ENCODE measurements around the gene GRIN1.

The GRIN1 gene

DNA sequence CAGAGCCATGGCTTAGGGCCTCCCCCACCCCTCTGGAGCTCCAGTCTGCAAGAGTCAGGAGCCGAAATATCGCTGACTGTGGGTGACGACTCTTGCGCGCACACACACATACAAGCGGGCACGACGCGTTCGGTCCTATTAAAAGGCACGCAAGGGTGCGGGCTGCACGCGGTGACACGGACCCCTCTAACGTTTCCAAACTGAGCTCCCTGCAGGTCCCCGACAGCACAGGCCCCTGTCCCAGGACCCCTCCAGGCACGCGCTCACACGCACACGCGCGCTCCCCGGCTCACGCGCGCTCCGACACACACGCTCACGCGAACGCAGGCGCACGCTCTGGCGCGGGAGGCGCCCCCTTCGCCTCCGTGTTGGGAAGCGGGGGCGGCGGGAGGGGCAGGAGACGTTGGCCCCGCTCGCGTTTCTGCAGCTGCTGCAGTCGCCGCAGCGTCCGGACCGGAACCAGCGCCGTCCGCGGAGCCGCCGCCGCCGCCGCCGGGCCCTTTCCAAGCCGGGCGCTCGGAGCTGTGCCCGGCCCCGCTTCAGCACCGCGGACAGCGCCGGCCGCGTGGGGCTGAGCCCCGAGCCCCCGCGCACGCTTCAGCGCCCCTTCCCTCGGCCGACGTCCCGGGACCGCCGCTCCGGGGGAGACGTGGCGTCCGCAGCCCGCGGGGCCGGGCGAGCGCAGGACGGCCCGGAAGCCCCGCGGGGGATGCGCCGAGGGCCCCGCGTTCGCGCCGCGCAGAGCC, at the start of gene GRIN1:
GRIN1 (plus strand) TSS at position 433 of the 746 bp plus-strand sequence. CDS start 333 bp downstream, outside the sequence.
- FAIRE-seq: no peak

DNA sequence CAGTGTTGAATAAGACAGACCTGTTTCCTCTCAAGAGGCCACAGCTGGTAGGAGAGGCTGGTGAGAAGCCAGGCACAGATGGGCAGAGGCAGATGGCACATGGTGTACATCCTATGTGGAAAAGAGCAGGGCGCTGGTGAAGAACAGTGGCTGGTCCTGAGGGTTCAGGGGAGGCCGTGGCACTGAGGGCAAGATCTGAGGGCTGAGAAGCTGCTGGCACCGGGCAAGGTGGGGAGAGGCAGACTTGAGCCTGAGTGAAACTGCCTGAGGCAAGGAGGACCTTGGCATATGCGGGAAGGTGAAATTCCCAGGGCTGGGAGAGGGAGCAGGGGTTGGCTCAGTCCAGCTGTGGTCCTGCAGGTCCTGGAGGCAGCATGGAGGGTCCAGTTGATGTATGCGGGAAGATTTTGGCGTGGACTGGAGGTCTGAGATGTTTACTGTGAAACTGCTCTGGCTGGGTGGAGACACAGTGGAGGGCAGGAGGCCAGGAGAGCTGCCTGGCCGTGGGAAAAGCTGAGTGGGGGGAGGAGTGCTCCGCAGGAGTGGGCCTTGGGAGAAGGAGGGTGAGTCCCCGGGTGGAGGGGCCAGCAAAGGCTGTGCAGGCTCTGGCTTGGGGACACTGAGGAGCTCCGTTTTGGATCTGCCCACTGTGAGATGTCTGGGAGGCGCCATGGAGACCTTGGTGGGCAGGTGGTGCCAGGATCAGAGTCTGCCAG, 49.6 kb upstream of the GRIN1 start:
- no peak for FAIRE-seq

DNA sequence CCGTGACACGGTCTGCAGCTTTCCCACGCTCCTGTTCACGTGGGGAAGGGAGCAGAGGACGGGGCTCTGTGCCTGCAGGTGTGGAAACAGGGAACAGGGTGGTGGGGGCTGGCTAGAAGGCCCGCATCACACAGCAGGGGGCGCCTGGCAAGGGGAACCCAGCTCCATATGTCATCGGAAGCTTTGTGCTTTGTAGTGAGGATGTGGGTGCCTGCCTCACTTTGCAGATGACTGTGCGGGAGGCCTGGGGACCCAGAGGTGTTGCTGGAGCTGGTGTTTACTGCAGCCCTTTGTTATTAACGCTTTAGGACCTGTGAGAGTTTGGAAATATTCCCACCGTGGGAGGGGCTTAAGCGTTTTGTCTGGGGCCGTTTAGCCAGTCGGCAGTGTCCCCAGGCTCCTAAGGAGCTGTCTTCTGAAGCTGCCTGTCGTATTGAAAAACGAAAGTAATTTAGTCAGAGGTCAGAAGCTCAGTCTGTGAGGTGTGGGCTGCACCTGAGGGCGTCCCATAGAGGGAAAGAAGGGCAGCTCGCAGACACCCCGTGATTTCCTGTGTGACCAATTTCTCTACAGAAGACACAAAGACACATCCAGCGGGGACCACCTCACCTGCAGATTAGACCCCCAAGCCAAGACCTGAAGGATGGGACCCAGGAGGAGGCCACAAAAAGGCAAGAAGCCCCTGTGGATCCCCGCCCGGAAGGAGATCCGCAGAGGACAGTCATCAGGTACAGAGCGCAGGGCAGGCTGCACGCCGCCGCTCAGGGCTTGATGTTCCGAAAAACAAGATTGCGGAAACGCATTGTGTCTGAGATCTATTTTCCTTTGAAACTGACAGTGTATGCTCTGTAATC, 43.1 kb upstream of the GRIN1 start:
- no peak for FAIRE-seq

DNA sequence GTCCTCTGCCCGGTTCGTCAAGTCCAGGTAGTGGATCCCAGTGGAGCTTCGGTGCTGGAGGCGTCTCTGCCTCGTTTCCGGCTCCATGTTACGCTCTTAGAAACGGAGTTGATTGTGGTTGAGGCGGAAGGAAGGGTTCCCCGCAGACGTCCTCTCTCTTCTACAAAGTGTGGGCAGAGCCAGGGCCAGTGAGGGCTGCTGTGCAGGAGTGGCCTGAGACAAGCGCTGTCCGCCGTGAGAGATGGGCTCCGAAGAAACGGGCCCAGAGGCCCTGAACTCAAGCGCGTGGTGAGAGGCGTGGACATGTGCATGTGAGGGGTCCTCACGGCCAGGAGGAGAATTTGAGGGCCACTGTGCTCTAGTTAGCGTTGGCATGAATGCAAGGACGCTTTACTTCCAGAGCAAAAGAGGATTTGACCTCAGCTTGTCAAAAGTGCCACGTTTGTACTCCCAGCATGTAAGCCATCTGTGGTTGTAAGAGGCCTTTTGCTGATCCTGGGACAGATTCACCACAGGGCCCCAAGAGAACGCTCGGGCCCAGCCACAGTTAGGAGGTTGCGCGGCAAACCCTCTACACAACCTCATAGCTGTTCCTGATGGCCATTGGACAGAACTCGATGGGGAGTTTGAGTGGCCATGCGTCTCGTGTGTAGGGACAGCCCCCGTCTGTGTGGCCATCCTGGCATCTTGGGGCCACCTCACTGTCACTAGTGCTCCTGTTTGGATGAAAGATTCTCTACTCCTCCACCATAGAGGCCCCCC, 42.0 kb upstream of the GRIN1 start:
- no peak for FAIRE-seq

GRCh38 chr9:137097761-137098462, 41.0 kb upstream of the GRIN1 start:
- FAIRE-seq: no peak

GRCh38 chr9:137099231-137099630, 39.7 kb upstream of the GRIN1 start:
- FAIRE-seq: no peak

GRCh38 chr9:137103206-137103999, 35.6 kb upstream of the GRIN1 start:
- FAIRE-seq: no peak

DNA sequence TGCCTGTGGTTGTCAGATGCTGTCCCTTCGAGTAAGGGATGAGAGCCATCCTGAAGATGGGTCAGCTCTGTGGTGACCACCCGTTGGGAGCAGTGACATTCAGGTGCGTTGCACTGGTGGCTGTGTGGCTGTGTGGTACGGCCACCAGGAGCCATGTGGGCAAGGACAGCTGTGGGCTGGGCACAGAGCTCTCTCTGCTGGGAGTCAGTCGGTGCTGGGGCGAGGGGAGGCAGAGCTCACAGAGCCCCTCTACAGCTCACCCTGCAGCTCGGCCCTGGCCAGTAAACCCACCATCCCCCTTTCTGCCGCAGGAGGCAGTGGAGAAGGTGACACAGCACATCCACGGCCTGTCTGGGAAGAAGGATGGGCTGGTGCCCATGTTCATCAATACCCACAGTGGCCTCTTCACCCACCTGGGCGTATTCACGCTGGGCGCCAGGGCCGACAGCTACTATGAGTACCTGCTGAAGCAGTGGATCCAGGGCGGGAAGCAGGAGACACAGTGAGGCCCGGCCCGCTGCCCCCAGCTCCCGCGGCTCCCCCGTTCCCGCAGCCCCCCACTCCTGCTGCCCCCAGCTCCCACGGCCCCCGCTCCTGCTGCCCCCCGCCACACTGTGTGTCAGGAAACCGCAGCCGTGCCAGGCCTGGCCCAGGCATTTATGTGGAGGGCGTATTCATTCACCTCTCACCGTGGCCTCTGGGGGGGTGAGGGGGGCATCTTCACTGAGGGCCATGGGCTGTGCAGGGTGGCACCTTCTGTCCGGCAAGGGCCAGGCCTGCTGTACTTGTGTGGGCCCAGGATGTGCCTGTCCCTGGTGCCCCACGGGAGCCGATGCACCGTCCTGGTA, 32.9 kb upstream of the GRIN1 start:
- FAIRE-seq: no peak

GRCh38 chr9:137106662-137107250, 32.2 kb upstream of the GRIN1 start:
- FAIRE-seq: no peak

GRCh38 chr9:137107312-137107921, 31.5 kb upstream of the GRIN1 start:
- no peak for FAIRE-seq

GRCh38 chr9:137107982-137108381, 31.0 kb upstream of the GRIN1 start:
- no peak for FAIRE-seq

- FAIRE-seq: no peak
These were observed 30.2 kb upstream of the GRIN1 start for GRCh38 chr9:137108608-137109249.

- FAIRE-seq: no peak
These were observed 29.5 kb upstream of the GRIN1 start for GRCh38 chr9:137109250-137110146.

DNA sequence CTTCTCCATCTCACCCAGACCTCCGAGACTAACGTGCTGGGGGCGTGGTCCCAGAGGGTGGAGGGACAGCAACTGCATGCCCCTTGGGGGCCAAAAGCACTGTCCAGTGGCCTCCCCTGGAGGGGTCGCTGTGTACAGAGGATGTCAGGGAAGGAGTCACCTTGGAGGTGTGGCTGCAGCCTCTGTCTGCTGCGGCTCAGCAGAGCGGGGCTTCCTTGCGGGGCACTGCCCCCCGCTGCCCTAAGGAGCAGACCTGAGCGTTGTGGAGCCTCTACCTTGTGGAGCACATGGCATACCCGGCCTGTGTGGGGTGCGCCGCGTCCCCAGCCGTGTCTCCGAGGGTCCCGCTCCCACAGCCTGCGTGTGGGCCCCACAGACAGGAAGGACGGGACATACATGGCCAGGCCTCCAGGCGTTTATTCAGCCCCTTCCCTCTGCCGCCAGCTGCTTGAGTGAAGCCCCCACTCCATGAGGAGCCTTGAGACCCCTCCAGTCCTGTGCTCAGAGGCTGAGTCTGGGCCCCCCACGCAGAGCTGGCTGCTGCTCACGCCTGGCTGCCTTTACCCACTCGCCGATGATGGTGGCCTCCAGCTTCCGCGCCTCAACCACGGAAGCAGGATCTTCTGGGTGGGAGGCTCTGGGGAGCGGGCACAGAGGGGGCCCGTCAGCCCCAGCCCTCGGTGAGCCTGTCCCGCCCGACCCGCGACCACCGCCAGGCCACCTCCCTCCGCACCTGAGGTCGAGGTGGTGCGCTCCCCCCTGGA, 28.6 kb upstream of the GRIN1 start:
- no peak for FAIRE-seq

DNA sequence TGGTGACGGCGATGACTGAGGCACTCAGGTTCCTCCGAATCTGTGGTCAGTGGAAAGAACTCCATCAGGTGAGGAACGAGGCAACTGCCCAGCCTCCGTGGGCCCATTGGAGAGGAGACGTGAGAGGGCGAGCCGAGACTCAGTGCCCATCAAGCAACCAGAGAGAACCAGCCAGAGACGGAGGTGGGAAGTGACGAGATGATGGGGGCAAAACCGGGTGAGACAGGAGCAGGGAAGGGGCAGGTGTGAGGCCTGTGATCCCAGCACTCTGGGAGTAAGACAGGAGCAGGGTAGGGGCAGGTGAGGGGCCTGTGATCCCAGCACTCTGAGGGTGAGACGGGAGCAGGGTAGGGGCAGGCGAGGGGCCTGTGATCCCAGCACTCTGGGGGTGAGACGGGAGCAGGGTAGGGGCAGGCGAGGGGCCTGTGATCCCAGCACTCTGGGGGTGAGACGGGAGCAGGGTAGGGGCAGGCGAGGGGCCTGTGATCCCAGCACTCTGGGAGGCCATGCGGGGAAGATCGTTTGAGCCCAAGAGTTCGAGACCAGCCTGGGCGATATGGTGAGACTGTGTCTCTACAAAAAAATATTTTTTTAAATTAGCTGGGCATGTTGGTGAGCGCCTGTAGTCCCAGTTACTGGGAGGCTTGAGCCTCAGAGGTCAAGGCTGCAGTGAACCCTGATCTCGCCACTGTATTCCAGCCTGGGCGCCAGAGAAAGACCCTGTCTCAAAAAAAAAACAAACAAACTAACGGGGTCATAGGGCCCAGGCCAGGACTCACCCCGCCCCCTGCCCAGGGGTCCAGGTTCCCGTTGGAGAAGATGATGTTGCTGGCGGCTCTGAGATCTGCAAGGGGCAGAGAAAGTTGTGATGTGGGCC, 27.8 kb upstream of the GRIN1 start:
- no peak for FAIRE-seq
